SK-N-SH (cell line): ENCODE measurements around the gene ZYG11B. TPM values are rescaled to one million over a fixed set of nuclear protein-coding genes. Genes with fewer than 3 reads are reported as not detected.
"Not testable (repeated sequence)": the region's sequence is repeated elsewhere in the genome, so short reads cannot be mapped to it uniquely, and the experiment has no call there.

Experiments used
- CTCF ChIA-PET: fragments of 300-600, 350-600 bp; formaldehyde crosslinking; extraction: SDS; loops from one replicate; lab custom pipeline; 2021; lab: Yijun Ruan, JAX
- POLR2A ChIA-PET: fragments of 350-600 bp; sonication (Branson Sonifier 250); formaldehyde crosslinking; extraction: SDS; loops from one replicate; lab custom pipeline; 2020; ENCODE audit warnings: antibody characterized with exemption, inconsistent platforms; lab: Yijun Ruan, JAX
- DNase-seq: peaks from one replicate; pipeline ENCODE4 v3.0.0; 2012
- H2AFZ ChIP-seq: fragments of 200-600 bp; sonication (generic); 2 replicates; pipeline ENCODE4 v1.8.1; 2016; ENCODE audit warnings: antibody characterized with exemption, mild to moderate bottlenecking, low read depth
- H3F3A ChIP-seq: fragments of 200-600 bp; sonication (generic); replicated peaks from 2 replicates; pipeline ENCODE3; 2016; ENCODE audit warnings: antibody characterized with exemption, mild to moderate bottlenecking; ENCODE audit not compliant: insufficient read depth
- H3K27ac ChIP-seq, 2 experiments: fragments of 200-500 bp in 1 of 2; fragments of 200-600 bp in 1 of 2; sonication (Bioruptor generic) in 1 of 2; sonication (generic), shearing (Covaris generic) in 1 of 2; 2 replicates each; pipeline versions ENCODE4 v1.5.1 to v1.6.1; 2014 to 2016; ENCODE audit warnings: low read depth in 2 of 2, inconsistent platforms in 1 of 2, low read length in 1 of 2, mild to moderate bottlenecking in 1 of 2, mixed read lengths in 1 of 2
- H3K27me3 ChIP-seq: fragments of 200-600 bp; sonication (generic), shearing (Covaris generic); 2 replicates; pipeline ENCODE4 v1.6.1; 2016; ENCODE audit warnings: mixed run types; ENCODE audit not compliant: insufficient read depth
- H3K36me3 ChIP-seq, 2 experiments: fragments of 200-500 bp in 1 of 2; fragments of 200-600 bp in 1 of 2; sonication (Bioruptor generic) in 1 of 2; sonication (generic) in 1 of 2; replicated peaks in 1 of 2; 2 replicates each; pipeline versions ENCODE3 to v1.5.1; 2014 to 2016; ENCODE audit warnings: low read length in 1 of 2, mild to moderate bottlenecking in 1 of 2; ENCODE audit not compliant: insufficient read depth in 2 of 2, control insufficient read depth in 1 of 2
- H3K4me1 ChIP-seq, 2 experiments: fragments of 200-500 bp in 1 of 2; fragments of 200-600 bp in 1 of 2; sonication (Bioruptor generic) in 1 of 2; sonication (generic), shearing (Covaris generic) in 1 of 2; 2 replicates each; pipeline versions ENCODE4 v1.5.1 to v1.6.1; 2014 to 2016; ENCODE audit warnings: low read depth in 1 of 2, low read length in 1 of 2, mixed run types in 1 of 2; ENCODE audit not compliant: insufficient read depth in 2 of 2, control insufficient read depth in 1 of 2
- H3K4me2 ChIP-seq: fragments of 200-600 bp; sonication (generic), shearing (Covaris generic); 2 replicates; pipeline ENCODE4 v1.6.1; 2017; ENCODE audit warnings: mixed run types
- H3K4me3 ChIP-seq, 2 experiments: fragments of 200-500 bp in 1 of 2; fragments of 200-600 bp in 1 of 2; sonication (Bioruptor generic) in 1 of 2; sonication (generic), shearing (Covaris generic) in 1 of 2; 2 replicates each; pipeline versions ENCODE4 v1.5.1 to v1.8.1; 2014 to 2016; ENCODE audit warnings: low read depth in 2 of 2, inconsistent platforms in 1 of 2, low read length in 1 of 2, mild to moderate bottlenecking in 1 of 2, mixed read lengths in 1 of 2, moderate library complexity in 1 of 2
- H3K79me2 ChIP-seq: fragments of 200-600 bp; sonication (generic); 2 replicates; pipeline ENCODE4 v1.8.1; 2017; ENCODE audit warnings: mild to moderate bottlenecking; ENCODE audit not compliant: insufficient read depth
- H3K9ac ChIP-seq: fragments of 200-600 bp; sonication (generic); 2 replicates; pipeline ENCODE4 v1.6.1; 2017; ENCODE audit warnings: mixed run types
- H3K9me2 ChIP-seq: fragments of 200-600 bp; sonication (generic); 2 replicates; pipeline ENCODE4 v1.6.1; 2017; ENCODE audit warnings: mixed run types
- H3K9me3 ChIP-seq: fragments of 200-600 bp; sonication (generic); 2 replicates; pipeline ENCODE4 v1.6.1; 2017; ENCODE audit warnings: mixed run types, mild to moderate bottlenecking, moderate library complexity
- H4K20me1 ChIP-seq: fragments of 200-600 bp; sonication (generic); 2 replicates; pipeline ENCODE4 v1.6.1; 2017; ENCODE audit warnings: mild to moderate bottlenecking, mixed run types; ENCODE audit not compliant: insufficient read depth
- CHD2 ChIP-seq: fragments of 150-350 bp; IDR thresholded peaks from 2 replicates; pipeline ENCODE4 v1.6.1; 2018; ENCODE audit warnings: low read length; ENCODE audit not compliant: partially characterized antibody
- ELF1 ChIP-seq: IDR thresholded peaks from 2 replicates; pipeline ENCODE4 v1.4.0; 2012
- FOXJ3 ChIP-seq: sonication (generic); formaldehyde crosslinking; IDR thresholded peaks from 2 replicates; pipeline ENCODE4 v1.5.1; 2020; ENCODE audit warnings: mild to moderate bottlenecking, missing genetic modification reagents
- MAX ChIP-seq: IDR thresholded peaks from 2 replicates; pipeline ENCODE4 v1.4.0; 2012; ENCODE audit warnings: low read depth
- MXI1 ChIP-seq: IDR thresholded peaks from 2 replicates; pipeline ENCODE4 v1.6.1; 2012; ENCODE audit warnings: mild to moderate bottlenecking, low read depth, low read length, improper control_type of control experiment
- NRF1 ChIP-seq: IDR thresholded peaks from 2 replicates; pipeline ENCODE4 v1.6.1; 2012; ENCODE audit warnings: low read depth, mild to moderate bottlenecking, low read length
- POLR2AphosphoS5 ChIP-seq: IDR thresholded peaks from 2 replicates; pipeline ENCODE4 v1.6.1; 2012; ENCODE audit warnings: low read depth, low read length
- RAD21 ChIP-seq: IDR thresholded peaks from 2 replicates; pipeline ENCODE4 v1.6.1; 2012; ENCODE audit warnings: mild to moderate bottlenecking, low read length
- SIN3A ChIP-seq: IDR thresholded peaks from 2 replicates; pipeline ENCODE4 v1.6.1; 2012; ENCODE audit warnings: low read depth, mild to moderate bottlenecking, low read length, moderate library complexity, borderline replicate concordance
- SMC3 ChIP-seq: IDR thresholded peaks from 2 replicates; pipeline ENCODE4 v1.6.1; 2012; ENCODE audit warnings: low read depth, low read length, improper control_type of control experiment
- TAF1 ChIP-seq: IDR thresholded peaks from 2 replicates; pipeline ENCODE4 v1.6.1; 2012; ENCODE audit warnings: low read depth, mild to moderate bottlenecking, low read length, moderate library complexity, borderline replicate concordance
- TEAD4 ChIP-seq: IDR thresholded peaks from 2 replicates; pipeline ENCODE4 v1.4.0; 2012; ENCODE audit warnings: mild to moderate bottlenecking, borderline replicate concordance; ENCODE audit not compliant: insufficient read depth
- ZBTB33 ChIP-seq: IDR thresholded peaks from 2 replicates; pipeline ENCODE4 v1.4.0; 2012; ENCODE audit warnings: low read depth, borderline replicate concordance
- WGBS: methylation state at CpG from one replicate; pipeline ENCODE4 v1.1.6; 2017; ENCODE audit warnings: low lambda C conversion rate; 5-methylcytosine and 5-hydroxymethylcytosine counted together
- polyA plus RNA-seq, 3 experiments: library from polyadenylated mRNA; depleted of rRNA; stranded (reverse); fragments of >200 nt; gene quantifications; 2 replicates each; pipeline ENCODE4 v1.2.3, GENCODE V29; 2012
- TF ChIP-seq, protein P1 (sequence below): IDR thresholded peaks from 2 replicates; pipeline ENCODE4; 2012
- TF ChIP-seq, protein P2 (sequence below): fragments of 200-600 bp; sonication (generic); IDR thresholded peaks from 2 replicates; pipeline ENCODE4 v1.6.1; 2017; ENCODE audit warnings: antibody characterized with exemption, mild to moderate bottlenecking, moderate library complexity

ZYG11B gene
- polyA plus RNA-seq, 1 of the 3 experiments (the other 2 are of a cell fraction), result 5.8 TPM

DNA sequence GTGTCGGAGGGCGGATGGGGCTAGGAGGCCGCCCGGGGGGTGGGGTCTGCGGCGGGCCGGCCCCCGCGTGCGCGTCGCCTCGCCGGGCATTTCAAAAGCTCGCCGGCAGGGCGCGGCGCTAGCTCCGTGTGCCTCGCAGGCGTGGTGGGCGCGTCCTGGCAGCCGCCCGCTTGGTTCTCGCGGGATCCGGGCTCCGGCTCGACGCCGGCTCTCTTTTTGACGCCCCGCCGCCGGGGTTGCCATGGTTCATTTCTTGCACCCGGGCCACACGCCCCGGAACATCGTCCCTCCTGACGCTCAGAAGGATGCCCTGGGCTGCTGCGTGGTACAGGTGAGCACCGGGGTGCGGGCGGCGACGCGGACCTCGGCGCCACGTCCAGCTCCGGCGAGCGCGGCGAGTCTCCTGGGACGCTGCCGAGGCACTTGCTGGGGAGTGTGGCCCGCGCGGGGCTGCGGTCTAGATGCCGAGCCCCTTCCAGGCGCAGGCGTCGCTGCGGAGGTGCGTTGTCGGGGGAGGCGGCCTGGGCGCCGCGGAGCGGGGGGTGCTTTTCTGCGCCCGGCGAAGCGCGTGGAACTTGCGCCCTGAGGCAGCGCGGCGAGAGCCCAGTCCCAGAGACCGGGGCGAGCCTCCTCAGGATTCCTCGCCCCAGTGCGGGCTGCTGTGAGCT is 116.5 kb downstream of the ZYG11B start, which contains the start of gene ZYG11A:
Gene ZYG11A (plus strand): TSS at position 118 of the 668 bp plus-strand sequence. CDS start 124 bp downstream, at position 242.
- Histone ChIP-seq H3K4me1 (peaks cover 0 to 5% of the 10 kb centered on the region in 2 experiments; a peak in 2 of 4 replicates), H3F3A (peaks cover 3% of the 10 kb centered on the region), H2AFZ (peak within 1 kb of the TSS; percentile 98), H3K9me2 (no peaks in the 10 kb centered on the region), H3K27ac (no peak within 1 kb of the TSS), H3K27me3 (no peaks in the 10 kb centered on the region), H3K4me2 (peak within 1 kb of the TSS; percentile 88), H3K79me2 (no peaks in the 10 kb centered on the region), H4K20me1 (no peaks in the 10 kb centered on the region), H3K4me3 (peak within 1 kb of the TSS; percentile 52 to 70), H3K9me3 (no peaks in the 10 kb centered on the region), H3K9ac (peak within 1 kb of the TSS; percentile 37; the same call in 1 of the 2 replicates), H3K36me3 (no peaks in the 10 kb centered on the region)
- WGBS, result 2% methylated on average over 28 of the region's 88 CpGs
- DNase-seq, result peak; percentile 97
- ChIA-PET CTCF (interaction anchor here (0.6 to 1.9 kb wide), 6 partner anchors 13 to 334 kb away, joined by 3 to 9 read pairs (median 4); no protein-coding TSS in a partner anchor), POLR2A (no interaction called here)
- TF ChIP-seq SMC3 (no peak), SIN3A (peak; percentile 86; the same call in 1 of the 2 replicates), TAF1 (no peak), POLR2AphosphoS5 (no peak), FOXJ3 (CRISPR knock-in tag) (no peak), CHD2 (peak; percentile 99), RAD21 (no peak; the same call in 1 of the 2 replicates), ZBTB33 (peak; percentile 95), NRF1 (no peak), MAX (peak; percentile 99), TEAD4 (no peak), MXI1 (peak; percentile 94), ELF1 (no peak)
- TF ChIP-seq, protein P1, sequence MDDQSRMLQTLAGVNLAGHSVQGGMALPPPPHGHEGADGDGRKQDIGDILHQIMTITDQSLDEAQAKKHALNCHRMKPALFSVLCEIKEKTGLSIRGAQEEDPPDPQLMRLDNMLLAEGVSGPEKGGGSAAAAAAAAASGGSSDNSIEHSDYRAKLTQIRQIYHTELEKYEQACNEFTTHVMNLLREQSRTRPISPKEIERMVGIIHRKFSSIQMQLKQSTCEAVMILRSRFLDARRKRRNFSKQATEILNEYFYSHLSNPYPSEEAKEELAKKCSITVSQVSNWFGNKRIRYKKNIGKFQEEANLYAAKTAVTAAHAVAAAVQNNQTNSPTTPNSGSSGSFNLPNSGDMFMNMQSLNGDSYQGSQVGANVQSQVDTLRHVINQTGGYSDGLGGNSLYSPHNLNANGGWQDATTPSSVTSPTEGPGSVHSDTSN, result no peak
- TF ChIP-seq, protein P2, sequence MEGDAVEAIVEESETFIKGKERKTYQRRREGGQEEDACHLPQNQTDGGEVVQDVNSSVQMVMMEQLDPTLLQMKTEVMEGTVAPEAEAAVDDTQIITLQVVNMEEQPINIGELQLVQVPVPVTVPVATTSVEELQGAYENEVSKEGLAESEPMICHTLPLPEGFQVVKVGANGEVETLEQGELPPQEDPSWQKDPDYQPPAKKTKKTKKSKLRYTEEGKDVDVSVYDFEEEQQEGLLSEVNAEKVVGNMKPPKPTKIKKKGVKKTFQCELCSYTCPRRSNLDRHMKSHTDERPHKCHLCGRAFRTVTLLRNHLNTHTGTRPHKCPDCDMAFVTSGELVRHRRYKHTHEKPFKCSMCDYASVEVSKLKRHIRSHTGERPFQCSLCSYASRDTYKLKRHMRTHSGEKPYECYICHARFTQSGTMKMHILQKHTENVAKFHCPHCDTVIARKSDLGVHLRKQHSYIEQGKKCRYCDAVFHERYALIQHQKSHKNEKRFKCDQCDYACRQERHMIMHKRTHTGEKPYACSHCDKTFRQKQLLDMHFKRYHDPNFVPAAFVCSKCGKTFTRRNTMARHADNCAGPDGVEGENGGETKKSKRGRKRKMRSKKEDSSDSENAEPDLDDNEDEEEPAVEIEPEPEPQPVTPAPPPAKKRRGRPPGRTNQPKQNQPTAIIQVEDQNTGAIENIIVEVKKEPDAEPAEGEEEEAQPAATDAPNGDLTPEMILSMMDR, result no peak; the same call in 1 of the 2 replicates

DNA sequence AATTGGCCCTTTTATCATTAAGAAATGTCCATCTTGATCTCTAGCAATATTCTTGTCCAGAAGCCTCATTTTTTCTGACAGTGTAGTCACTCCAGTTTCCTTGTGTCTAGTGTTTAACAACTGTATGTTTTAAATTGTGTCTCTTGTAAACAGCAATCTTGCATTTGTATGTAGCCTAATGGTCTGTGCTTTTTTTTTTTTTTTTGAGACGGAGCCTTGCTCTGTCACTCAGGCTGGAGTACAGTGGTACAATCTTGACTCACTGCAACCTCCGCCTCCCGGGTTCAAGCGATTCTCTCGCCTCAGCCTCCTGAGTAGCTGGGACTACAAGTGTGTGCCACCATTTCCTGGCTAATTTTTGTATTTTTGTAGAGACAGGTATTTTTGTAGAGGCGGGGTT is 118.9 kb downstream of the ZYG11B start:
- H3K79me2 ChIP-seq, CTCF ChIA-PET: not testable (repeated sequence)

More for the DNA sequence above, 118.9 kb downstream of the ZYG11B start:
- H4K20me1 ChIP-seq, H3K27me3 ChIP-seq, H3K27ac ChIP-seq, H3K36me3 ChIP-seq, H3K4me1 ChIP-seq, H2AFZ ChIP-seq, POLR2A ChIA-PET, DNase-seq, H3K9ac ChIP-seq, H3K9me2 ChIP-seq, H3K4me3 ChIP-seq, H3K4me2 ChIP-seq, H3K9me3 ChIP-seq, H3F3A ChIP-seq: not testable (repeated sequence)
- 87% methylated on average over 6 of the region's 6 CpGs for WGBS
